ENCODE data around the gene C1QTNF6. TPM values are rescaled to one million over a fixed set of nuclear protein-coding genes. Genes with fewer than 3 reads are reported as not detected.
"Not testable (repeated sequence)": the region's sequence is repeated elsewhere in the genome, so short reads cannot be mapped to it uniquely, and the experiment has no call there.

The C1QTNF6 gene
- total and polyA plus RNA-seq, 2 of the 4 experiments (the other 2 are of a cell fraction): 1.1 to 10.9 TPM

DNA sequence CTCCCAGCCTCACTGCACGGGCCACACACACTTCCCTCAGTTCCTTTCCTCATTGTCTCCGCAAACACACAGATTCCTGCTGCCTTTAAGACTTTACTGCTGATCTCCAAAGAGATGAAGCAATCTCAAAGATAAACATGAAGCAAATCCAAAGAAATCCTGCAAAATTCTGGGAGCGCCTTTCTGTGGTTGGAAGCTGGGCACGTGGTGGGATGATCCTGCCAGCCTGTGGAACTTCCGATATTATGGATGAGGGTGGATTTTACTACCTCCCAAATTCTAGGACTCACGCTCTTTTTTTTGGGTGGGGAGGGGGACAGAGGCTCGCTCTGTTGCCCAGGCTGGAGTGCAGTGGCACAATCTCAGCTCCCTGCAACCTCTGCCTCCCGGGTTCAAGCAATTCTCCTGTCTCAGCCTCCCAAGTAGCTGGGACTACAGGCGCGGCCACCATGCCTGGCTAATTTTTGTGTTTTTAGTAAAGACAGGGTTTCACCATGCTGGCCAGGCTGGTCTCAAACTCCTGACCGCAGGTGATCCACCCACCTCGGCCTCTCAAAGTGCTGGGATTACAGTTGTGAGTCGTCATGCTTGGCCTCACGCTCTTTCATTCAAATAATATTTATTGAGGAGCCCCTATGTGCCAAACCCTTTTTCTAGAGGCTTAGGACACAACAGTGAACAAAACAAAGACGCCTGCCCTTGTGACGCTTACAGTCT lies 17.2 kb downstream of the C1QTNF6 start:
- H3K4me1 ChIP-seq (ENCODE audit: control insufficient read depth, insufficient read depth, low read length); BruUV-seq (replicated peaks); H3K56ac ChIP-seq (ENCODE audit: extremely low read depth, insufficient read depth, low read length); H4K5ac ChIP-seq (ENCODE audit: low read depth, low read length); H4K91ac ChIP-seq (ENCODE audit: insufficient read depth, low read depth, low read length); H3K79me1 ChIP-seq (ENCODE audit: low read depth in 1 of 2, low read length in 2 of 2); ATAC-seq (ENCODE audit: low read depth); H2BK15ac ChIP-seq (ENCODE audit: low read depth, low read length); DNase-seq; H2AFZ ChIP-seq (replicated peaks; ENCODE audit: low read length, poor library complexity); H3K9me1 ChIP-seq (ENCODE audit: insufficient read depth, low read length); H2BK20ac ChIP-seq (ENCODE audit: low read depth, low read length); dilution Hi-C loops (cut with HindIII; ENCODE audit: low sequenced_read_pairs, unreplicated experiment); H2AK5ac ChIP-seq (ENCODE audit: low read depth, low read length); intact Hi-C loops (cut with micrococcal nuclease); POLR2A ChIA-PET (ENCODE audit: unreplicated experiment); H3K36me3 ChIP-seq (ENCODE audit: control insufficient read depth, insufficient read depth, low read length); H3K4me2 ChIP-seq (ENCODE audit: low read depth, low read length); H3K23ac ChIP-seq (ENCODE audit: low read depth, low read length); H3K27ac ChIP-seq (ENCODE audit: insufficient read depth, low read length); H3K9me3 ChIP-seq (ENCODE audit: control insufficient read depth, insufficient read depth, low read length); H3K4me3 ChIP-seq (ENCODE audit: insufficient read depth, low read depth, low read length); H2BK5ac ChIP-seq (ENCODE audit: low read depth, low read length, poor library complexity, severe bottlenecking); H2BK120ac ChIP-seq (ENCODE audit: low read depth, low read length); H2AK9ac ChIP-seq (replicated peaks; ENCODE audit: low read depth, low read length, poor library complexity); H3K9ac ChIP-seq (ENCODE audit: low read depth, low read length); H4K8ac ChIP-seq (ENCODE audit: low read depth in 2 of 2, low read length in 2 of 2); H3K18ac ChIP-seq (ENCODE audit: low read depth, low read length); H4K20me1 ChIP-seq (ENCODE audit: insufficient read depth, low read length); H3K14ac ChIP-seq (replicated peaks; ENCODE audit: low read depth, low read length); H3K4ac ChIP-seq (ENCODE audit: low read depth, low read length): not testable (repeated sequence)
- in situ Hi-C loops (cut with MboI; ENCODE audit: low sequenced_read_pairs): loop anchor here (10.0 kb wide), 1 partner anchor 294 kb away; no protein-coding TSS in a partner anchor
- whole genome bisulfite sequencing, 2 experiments (ENCODE audit: extremely low coverage in 2 of 2, insufficient read length in 1 of 2): 72% methylated on average over 2 of the region's 16 CpGs; no CpG with 5 or more reads in 1 of the 2 experiments
- CTCF ChIA-PET: interaction anchor here (1.0 kb wide), 1 partner anchor 26 kb away, joined by 4 read pairs; no protein-coding TSS in a partner anchor
- TF ChIP-seq CEBPB (IDR thresholded peaks at IDR 0.05; ENCODE audit: low read depth, low read length): peak; percentile 42; the same call in 1 of the 2 replicates
- peaks cover 29% of the 10 kb centered on the region for H3K27me3 ChIP-seq (ENCODE audit: control insufficient read depth, insufficient read depth, low read length)
